HEK293T (cell line): ENCODE measurements around the gene ATP4A.

ENCODE experiments used
- ELF4 ChIP-seq: fragments of 450-650 bp; IDR thresholded peaks from 2 replicates; pipeline ENCODE4 v1.6.1; 2017; ENCODE audit warnings: antibody characterized with exemption
- FOXK2 ChIP-seq: fragments of 450-650 bp; IDR thresholded peaks from 2 replicates; pipeline ENCODE4 v1.6.1; 2016; ENCODE audit warnings: mild to moderate bottlenecking
- HDGF ChIP-seq: fragments of 450-650 bp; IDR thresholded peaks from 2 replicates; pipeline ENCODE4 v1.6.1; 2017; ENCODE audit warnings: antibody characterized with exemption, borderline replicate concordance

GRCh38 chr19:35514282-35514809, 49.1 kb downstream of the ATP4A start:
- TF ChIP-seq ELF4 (no peak), HDGF (no peak), FOXK2 (no peak)
